ENCODE results near the gene TAF5L.

DNA sequence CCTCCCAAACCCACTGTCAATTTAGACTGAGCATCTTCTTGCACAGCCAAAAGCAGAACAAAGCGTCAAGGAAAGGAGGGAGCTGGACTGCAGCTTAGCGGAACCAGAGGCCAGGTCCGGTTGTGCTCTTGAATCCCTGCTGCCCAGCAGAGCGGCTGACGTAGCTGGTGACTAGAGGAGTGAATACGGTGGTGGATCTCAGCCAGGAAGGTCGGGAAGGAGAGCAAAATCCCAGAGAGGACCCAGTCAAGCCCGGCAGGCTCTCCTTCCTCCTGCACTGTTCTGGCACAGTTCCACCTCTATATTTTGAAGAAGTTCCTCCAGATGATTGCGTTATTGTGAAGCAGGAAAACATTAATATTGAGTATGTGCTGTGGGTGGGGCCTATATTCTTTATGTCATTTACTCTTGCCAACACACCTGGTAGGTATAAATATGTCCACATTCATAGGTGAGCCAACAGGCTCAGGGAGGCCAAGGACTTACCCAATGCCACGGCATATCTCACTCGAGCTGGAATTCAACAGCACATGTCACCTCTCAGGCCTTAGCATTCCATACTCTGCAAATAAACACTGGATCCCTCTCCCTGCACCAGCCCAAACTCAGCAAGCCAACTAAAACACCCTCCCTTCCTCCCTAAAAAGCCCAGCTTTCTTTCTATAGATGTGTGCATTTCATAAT, 43.8 kb downstream of the TAF5L start:
- TF ChIP-seq POLR2A (IDR thresholded peaks at IDR 0.05; ENCODE audit: low read depth, low read length) (no peak), POLR2AphosphoS5 (IDR thresholded peaks at IDR 0.05; ENCODE audit: low read depth, low read length) (no peak)
